Activated CD8-positive, alpha-beta memory T cell treated with anti-CD3 and anti-CD28 coated beads, Interleukin-2, amount 50 U/mL, for 24 hours (primary cell): ENCODE results near the gene CCDC175.

Experiments used
- DNase-seq: peaks from one replicate; pipeline ENCODE4 v3.0.0-alpha.2; 2020; ENCODE audit errors: extremely low read depth

The CCDC175 gene

DNA sequence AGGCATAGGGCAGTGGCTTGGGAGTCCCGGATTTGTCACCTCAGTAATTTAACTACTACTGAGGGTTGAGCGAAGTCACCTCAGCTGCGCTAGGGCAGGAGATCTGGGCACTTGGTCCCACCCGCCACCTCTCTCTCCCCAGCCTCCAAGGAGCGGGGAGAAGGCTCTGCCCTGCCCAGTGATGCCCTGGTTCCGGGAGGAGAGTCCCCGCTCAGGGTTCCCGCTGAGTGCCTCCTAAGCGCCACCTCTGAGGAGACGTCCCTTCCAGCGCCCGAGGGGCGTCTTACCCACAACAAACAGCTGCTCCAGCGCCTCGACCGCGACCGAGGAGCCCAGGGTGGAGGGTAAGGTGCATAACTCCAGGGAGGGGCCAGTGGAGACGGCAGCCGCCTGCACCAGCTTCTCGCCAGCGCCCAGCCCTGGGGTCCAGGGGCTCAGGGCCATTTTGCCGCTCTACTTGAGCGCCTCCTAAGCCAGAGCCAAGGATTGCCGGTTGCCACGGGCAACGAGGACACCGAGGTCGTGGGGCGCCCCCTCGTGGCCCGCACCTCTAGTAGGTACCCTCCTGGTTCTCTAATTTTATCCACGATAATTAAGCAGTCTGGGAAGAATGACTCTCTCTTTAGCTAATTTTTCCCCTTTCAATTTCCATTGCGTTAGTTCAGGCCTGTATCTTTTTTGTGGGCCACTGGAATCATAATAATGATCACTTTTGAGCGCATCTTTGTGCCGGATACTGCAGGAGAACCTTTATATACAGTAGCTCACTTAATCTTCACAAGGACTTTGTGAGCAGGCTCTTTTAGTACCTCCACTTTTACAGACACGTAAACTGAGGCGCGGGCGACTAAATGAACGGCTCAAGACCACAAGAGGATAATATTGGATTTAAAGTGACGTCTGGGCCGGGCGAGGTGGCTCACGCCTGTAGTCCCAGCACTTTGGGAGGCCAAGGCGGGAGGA is at the start of gene CCDC175:
Gene CCDC175 (minus strand): TSS at position 481 of the 963 bp plus-strand sequence. CDS start 37 bp downstream, at position 444.
- DNase-seq = peak; percentile 47

DNA sequence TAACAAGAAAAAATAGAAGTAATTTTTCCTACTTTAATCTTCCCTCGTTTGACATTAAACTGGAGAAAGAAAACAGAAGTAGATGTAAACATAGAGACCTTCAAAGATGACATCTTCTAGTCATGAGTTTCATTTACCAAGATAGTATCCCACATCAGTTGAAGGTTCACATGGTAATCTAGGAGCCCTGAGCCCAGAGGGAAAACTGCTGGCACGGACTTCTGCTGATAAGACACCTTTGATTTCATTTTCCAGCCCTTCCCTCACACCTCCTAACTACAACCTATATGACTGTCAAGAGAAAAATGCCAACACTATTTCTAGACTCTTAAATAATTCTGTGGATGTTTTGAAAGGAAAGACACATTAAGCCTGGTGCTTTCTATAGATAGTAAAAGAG is 46.0 kb upstream of the CCDC175 start:
- no peak for DNase-seq

DNA sequence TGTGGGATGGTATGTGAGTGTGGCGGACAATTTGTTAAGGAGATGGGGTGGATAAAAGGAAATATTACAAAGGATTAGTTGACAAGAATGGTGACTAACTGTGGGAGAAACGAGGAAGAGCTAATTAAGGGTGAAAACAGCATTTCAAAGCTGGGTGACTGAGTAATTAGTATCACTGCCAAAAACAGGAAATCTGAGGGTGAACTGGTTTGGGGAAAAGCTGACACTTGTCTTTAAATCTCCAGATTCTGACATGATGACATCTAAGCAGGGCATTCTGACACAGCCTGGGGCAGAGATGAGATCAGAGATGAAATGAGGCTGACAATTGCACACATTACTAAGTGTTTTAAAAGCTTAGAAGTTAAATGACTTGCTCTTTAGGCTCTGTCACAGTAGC is 42.4 kb upstream of the CCDC175 start:
- no peak for DNase-seq

DNA sequence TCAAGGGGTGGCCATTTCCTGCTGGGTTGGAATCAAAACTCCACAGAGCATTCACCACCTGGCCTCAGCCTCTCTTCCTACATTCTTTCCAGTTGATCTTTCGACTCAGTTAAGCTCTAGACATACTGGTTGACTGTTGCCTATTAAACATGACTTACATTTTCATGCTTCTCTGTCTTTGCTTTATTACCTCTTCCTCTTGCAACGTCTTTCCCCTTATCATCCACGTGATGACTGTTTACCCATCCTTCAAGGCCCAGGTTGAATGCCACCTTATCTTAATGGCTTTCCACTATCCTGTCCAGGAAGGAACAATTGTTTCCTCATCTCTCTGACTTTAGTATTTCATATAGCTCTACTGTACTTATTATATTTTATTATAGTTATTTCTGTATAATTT is 24.4 kb upstream of the CCDC175 start:
- no peak for DNase-seq

DNA sequence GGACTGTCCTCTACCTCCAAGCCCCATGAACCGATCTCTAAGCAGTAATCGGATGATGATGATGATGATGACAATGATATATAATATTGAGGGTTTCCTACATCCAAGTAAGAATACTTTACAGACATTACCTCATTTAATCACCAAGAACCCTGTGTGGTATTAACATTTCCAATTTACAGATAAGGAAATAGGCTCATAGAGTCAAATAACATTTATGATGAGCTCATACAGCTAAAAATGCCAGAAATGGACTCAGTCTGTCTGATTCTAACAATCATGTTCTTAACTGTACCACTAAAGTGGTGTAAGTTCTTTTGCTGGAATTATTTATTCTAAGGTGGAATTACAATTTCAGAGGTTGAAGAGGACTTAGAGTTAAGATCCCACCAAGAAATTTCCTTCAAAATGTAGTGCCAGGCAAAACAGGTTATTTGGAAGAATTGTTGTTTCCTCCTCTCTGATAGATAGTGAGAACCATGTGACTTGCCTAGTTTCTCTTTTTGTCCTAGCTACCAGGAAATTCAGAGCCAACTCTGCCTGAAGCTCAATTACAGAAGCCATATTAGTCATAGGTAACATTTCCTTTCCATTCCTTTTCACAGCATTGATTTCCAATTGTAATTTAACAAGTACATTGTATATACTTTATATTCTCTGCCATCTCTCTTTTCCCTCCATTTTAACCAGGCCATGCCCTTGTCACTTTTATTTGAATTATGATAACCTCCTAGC is 23.8 kb upstream of the CCDC175 start:
- DNase-seq = no peak

DNA sequence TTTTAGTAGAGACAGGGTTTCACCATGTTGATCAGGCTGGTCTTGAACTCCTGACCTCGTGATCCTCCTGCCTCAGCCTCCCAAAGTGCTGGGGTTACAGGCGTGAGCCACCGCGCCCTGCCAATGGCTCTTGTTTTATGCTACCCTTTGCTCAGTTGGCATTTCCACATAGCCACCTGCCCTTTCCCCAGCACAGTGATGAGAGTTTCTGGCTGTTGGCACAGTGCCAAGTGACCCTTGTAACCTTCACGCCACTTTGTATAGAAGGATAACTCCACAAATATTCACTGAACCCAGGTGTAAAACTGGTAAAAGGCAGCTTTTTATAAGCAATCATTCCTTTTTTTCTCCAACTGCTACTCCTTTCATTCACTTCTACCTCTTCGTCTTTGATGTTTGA is 18.5 kb upstream of the CCDC175 start:
- DNase-seq = no peak

DNA sequence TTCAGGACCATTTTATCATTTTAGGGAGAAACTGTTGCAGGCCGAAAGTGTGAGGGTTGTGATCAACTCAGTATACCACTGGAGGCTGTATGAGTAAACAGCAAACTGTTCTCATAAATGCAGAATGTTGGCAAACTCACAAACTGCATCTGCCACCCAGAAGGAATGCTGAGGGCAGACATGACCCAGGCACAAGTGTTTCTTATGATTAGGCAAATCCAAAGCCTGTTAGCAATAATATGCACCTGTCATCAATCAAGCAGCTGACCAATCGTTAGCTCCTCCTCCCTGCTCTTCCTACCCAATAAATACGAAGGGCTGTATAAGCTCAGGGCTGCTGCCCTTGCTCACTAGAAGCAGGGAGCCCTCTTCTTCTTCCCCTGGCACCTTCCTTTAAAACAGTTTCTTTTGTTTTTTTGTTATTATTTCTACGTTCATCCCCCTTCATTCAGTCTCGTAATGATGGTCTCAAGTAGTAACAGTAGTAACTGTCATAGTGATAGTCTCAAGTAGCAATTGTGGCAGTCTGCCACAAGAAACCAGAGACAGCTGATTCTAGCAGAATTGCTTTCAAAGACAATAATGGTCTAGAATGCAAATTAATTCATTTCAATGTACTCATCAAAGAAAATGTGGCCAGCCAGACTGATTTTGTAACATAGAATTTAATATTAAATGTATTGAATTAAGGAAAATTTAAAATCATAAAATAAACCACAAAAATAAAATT is 15.2 kb upstream of the CCDC175 start:
- DNase-seq = no peak

DNA sequence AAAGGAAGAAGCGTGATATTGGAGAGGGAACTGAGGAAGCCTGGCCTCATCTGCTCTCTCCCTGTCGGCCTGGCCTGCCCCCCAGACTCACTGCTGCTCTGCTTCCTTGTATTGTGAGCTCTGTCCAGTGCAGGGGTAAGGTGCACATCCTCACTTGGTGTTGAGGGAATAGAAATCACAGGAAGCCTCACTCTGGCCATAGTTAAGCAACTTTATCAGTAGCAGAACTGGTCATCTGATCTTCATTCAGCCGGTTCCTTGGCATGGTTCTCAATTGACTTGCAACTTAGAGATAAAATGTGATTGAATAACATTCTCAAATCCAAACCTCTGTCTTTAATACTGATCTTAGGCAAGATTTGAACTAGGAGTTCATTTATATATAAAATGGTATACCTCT is 11.5 kb upstream of the CCDC175 start:
- DNase-seq = no peak

DNA sequence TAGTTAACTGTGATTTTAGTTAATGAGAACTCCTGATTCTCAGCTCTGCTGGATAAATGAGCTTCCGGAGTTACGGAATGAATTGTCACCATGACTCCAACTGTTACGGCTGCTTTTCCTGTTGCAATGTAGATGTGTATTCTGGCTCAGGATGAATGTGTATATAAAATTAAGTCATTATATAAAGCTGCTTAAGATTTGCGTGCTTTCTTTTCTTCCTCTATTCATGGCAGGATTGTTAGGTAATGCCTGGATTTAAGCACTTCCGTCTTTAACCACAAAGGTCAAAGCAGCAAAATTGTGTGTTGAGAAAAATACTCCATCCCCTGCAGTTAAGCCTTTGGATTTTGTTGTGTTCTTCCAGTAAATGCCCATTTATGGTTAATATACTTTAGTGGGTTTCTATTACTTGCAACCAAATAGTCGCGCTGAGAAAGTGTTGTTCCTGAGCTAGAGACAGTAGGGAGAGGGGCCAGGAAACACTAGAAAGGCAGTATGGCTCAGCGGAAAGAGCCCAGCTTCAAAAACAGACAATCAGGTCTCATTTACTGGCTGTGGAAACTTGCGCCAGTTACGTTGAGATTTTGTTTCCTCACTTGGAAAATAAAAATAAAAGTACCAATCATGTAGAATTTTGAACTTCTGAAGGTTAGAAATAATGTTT is 9.4 kb upstream of the CCDC175 start:
- DNase-seq = no peak

DNA sequence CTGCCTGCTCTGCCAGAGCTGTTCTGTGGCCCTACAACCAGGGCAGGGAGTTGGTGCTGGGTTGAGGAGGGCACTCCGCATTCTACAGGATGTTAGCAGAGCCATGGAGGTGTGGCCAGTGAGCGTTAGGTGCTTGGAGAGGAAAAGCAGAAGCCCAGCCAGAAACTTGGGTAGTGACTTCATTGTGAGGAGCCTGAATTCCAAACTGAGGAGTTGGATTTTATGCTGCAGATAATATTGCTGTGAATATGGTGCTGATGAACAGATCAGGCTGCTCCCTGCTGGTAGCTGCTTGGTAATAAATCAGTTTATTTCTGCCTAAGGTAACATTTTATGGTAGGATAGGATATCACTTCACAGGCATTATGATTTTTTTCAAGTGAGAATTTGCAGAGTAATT is 7.1 kb upstream of the CCDC175 start:
- DNase-seq = no peak

DNA sequence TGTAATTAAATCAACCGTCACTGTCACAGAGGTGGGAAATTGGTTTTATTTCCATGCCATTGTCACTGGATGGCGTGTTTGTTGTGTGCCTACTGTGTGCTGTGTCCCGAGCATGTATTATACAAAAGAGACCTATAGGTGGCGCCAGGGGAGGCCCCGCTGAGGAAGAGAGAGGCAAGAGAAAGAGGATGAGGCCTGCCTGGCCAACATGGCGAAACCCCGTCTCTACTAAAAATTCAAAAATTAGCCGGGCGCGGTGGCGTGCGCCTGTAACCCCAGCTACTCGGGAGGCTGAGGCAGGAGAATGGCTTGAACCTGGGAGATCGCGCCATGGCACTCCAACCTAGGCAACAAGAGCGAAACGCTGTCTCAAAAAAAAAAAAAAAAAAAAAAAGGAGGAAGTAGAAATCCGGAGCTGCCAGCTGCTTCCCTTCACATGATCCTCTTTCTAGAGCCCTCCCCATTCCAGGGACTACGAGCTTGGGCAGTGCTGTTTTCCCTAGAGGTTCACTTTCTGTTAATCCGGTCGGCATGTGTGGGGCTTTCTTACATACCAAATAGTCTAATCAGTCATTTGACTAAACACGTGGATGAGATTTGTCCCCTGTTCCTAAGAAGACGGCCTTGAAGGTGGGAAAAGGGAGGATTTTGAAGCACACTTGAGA is 6.4 kb upstream of the CCDC175 start:
- DNase-seq = no peak

DNA sequence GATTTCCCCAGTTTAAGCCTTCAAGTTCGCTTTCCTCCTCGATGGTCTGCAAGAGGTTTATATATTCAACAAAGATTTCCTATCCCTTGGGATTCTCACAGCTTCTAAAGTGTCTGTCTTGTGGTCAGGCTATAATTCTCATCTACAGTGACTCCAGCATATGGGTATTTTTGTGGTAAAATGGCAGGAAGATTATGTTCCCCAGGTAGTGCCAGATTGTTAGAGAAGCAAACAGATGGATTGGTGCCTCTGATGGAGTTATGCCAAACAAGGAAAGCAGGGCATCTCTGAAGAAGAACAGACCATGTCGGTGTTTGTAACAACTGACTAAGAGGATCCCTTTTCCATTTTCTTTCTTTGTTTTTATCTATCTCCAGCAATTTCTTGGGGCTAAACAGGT is 5.5 kb upstream of the CCDC175 start:
- DNase-seq = no peak

DNA sequence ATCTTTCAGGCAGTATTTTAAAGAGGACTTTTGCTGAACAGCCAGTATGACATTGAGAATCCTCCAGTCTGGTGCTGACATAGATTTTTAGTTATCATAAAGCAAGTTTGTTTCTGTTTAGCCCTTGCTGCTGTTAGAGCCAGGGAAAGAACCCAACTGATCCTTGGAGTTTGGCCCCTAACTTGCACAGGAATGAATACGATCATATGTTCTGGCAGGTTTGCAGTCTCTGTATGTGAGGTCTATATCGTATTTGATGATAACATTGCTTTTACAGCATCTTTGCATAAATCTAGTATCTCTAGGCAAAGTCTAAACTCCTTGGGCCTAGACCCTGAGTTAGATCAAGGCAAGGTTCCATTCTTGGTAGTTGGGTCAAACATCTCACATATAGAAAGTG is 4.3 kb upstream of the CCDC175 start:
- no peak for DNase-seq

DNA sequence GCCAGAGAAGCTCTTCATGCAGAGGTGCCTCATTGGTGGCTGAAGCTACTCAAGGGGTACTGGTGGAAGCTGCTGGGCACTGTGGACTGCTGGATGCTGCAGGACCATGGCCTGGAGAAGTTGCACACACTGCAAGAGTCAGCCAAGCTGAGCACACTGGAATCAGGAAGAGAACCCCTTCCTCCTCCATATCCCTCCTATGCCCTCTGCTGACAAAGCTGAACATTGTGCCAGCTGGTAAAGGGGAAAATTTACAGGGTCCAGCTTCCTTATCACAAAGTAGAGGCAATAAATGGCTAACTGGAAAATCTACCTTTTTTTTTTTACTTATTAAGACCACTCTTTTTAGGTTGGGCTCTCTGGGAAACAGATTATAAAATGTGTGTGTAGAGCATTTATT is 6.5 kb downstream of the CCDC175 start:
- no peak for DNase-seq

DNA sequence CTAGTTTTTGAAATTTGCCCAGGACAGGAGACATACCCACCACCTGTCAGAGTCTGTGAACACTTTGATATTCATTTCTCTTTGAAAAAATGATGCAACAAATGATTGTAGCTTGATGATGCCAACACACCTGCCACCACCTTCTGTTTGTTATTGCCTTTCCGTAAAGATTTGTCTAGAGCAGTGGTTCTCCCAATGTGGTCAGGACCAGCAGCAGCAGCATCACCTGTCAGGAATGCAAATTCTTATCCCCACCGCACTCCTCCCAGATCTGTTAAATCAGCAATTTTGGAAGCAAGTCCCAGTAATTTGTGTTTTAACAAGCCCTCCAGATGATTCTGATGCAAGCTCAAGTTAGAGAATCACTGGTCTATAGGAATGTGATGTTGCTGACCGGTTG is 9.9 kb downstream of the CCDC175 start:
- DNase-seq = no peak

DNA sequence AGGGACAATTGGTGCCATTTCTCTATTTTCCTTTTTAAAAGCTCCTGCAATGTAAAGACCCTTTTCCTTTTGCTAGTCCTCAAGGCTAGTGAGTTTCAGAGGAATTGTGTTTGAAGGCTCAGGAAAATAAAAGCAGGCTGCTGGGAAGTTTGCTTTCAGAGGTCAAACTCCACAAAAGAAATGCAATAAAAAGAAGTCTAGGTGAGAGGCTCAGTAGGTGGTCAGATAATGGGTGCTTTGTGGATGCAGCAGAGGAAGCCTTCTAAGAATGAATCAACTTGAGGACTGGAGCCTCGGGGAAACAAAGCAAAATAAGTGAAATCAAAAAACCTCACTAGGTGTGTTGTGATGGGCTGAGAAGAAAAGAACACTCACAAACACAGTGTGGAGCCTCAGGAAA is 10.3 kb downstream of the CCDC175 start:
- DNase-seq = no peak

DNA sequence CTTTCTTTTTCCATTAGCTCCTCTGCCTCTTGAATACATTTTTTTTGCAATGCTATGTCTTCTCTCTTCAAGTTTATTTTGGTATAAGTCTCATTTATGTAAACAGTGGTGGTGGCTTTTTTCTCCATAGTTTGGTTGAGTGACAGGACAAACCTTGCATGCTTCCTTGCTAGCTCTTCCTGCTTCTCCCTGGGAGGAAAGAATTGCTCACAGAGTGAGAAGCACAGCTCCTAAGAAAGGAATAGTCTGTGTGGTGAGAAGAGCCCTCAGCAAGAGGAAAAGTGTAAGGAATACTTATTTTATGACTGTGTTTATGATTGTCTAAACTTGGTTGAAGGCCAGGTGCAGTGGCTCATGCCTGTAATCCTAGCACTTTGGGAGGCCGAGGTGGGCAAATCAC is 11.5 kb downstream of the CCDC175 start:
- DNase-seq = no peak

DNA sequence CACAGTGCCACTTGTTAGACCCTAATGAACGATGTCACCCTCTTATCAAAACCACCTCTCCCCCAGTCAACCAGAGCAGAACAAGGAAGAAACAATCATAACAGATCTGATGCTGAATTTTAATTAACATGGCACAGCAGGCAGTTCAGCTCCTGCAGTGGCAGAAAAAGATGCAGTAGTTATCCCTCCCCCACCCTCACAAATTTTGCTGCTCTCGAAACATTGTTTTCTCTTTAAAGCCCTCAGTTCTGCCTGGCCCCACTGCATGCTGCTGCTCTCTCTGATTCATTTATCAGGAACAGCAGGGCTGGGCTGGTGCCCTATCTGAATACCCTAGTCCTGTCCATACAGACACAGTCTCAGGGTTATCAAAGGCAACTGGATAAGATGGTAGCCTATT is 12.2 kb downstream of the CCDC175 start:
- no peak for DNase-seq

DNA sequence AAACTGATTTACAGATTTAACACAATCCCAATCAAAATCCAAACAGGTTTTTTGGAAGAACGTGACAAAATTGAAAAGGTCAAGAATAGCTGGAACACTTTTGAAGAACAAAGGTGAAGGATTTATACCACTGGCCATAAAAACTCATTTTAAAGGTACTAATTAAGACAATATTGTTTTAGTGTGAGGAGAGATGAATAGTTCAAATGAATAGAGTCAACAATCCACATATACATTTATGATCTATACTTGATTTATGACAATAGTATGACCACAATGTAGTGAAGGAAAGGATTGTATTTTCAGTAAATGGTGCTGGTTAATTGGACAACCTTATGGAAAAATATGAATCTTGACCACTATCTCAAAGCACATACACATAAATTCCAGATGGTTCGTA is 29.3 kb downstream of the CCDC175 start:
- no peak for DNase-seq

DNA sequence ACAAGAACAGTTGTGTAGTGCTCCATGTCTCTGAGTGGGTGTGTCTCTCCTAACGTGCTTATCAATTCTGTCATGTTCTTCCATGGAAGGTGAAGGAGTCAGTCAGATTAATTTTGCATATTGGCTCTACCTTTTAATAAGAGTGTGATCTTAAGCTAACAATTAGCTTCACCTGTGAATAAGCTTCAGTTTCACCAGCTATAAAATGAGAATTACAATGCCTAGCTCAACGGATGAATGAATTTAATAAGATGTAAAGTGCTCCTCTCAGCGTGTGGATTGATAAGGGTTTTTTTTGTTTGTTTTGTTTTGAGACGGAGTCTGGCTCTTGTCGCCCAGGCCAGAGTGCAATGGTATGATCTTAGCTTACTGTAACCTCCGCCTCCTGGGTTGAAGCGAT is 32.7 kb downstream of the CCDC175 start:
- DNase-seq = no peak

DNA sequence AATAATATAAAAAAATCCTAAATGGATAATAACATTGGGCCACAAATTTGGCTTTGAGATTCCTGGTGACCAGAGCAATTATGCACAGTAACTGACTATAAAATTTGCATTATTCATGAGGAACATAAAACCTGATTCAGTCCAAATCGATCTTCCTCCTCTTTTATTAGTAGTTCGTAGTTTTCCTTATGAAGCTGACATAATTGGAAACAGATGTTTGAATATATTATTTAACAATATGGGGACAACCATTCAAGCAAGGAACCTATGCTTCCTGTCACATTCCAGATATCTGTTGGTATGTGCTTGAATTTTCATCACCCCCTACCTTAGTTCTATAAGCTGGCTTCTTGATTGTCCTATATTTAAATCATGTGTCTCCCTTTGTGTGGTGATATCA is 34.9 kb downstream of the CCDC175 start:
- no peak for DNase-seq
